GM12874 (cell line): Measurements from ENCODE around the gene ITGA2.

ENCODE experiments used
- TF ChIP-seq, protein P1 (sequence below): IDR thresholded peaks from 2 replicates; pipeline ENCODE4 v1.5.1; 2011; ENCODE audit warnings: low read depth, mild to moderate bottlenecking, control low read depth, low read length, moderate library complexity; ENCODE audit not compliant: insufficient read depth

The ITGA2 gene

DNA sequence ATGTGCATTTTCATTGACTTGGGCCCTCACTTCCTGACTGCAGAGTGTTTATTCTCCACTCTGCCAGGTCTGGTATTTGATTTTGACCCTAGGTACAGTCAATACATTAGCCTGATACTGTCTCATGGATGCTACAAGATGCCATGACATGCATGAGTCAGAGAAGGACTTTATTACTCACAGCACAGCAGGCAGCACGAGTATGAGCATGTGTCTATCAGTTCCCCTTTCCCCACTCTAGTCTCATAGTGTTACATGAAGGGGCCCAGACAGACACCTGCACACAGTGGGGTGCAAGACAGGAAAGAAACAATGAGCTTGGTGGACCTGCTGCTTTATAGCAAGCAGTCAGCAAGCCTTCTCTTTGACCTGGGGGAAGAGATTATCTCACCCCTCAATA is 19.6 kb downstream of the ITGA2 start:
- TF ChIP-seq, protein P1, sequence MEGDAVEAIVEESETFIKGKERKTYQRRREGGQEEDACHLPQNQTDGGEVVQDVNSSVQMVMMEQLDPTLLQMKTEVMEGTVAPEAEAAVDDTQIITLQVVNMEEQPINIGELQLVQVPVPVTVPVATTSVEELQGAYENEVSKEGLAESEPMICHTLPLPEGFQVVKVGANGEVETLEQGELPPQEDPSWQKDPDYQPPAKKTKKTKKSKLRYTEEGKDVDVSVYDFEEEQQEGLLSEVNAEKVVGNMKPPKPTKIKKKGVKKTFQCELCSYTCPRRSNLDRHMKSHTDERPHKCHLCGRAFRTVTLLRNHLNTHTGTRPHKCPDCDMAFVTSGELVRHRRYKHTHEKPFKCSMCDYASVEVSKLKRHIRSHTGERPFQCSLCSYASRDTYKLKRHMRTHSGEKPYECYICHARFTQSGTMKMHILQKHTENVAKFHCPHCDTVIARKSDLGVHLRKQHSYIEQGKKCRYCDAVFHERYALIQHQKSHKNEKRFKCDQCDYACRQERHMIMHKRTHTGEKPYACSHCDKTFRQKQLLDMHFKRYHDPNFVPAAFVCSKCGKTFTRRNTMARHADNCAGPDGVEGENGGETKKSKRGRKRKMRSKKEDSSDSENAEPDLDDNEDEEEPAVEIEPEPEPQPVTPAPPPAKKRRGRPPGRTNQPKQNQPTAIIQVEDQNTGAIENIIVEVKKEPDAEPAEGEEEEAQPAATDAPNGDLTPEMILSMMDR, result no peak

DNA sequence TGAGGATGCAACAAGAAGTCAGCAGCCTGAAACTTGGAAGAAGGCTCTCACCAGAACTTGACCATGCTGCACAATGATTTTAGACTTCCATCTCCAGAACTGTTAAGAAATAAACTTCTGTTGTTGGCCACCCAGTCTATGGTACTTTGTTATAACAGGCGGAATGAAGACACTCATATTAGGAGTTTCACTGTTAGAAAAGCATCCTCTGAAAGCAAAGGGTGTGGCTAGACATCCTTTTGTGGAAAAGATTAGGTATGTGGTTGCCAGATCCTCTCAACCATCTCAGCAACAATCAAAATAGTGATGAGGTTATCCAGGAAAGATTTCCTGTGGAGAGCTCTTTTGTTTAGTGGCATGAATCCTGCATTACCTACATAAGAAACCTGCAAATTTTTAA is 20.7 kb downstream of the ITGA2 start:
- TF ChIP-seq, protein P1, result no peak

DNA sequence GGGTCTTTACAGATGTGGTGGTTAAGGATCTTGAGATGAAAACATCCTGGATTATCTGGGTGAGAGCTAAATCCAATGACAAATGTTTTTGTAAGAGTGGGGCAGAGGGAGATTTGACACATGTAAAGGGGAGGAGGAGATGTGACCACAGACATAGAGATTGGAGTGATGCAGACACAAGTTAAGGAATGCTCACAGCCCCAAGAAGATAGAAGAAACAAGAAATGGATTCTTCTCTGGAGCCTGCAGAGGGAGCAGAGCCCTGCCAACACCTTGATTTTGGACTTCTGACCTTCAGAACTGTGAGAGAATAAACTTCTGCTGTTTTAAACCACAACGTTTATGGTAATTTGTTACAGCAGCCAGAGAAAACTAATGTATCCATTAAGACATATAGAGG is 21.7 kb downstream of the ITGA2 start:
- TF ChIP-seq, protein P1, result no peak

DNA sequence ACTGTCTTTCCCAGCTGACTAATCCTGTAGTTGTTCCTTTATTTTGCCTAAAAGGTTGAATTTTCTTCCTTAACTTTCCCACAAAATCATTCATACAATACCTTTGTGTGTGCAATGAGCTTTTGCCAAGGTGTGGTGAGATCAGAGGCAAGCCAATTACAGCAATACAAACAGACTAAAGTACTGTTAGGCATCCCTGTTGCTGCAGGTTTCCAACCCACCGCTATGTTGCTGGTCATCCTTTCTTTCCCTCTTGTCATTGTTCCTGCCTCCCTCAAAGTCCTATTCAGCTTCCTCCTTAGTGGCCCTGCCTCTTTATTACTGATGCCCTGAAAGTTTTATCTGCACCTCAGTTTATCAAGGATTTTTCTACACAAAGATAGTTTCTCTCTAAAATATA is 22.1 kb downstream of the ITGA2 start:
- TF ChIP-seq, protein P1, result no peak

DNA sequence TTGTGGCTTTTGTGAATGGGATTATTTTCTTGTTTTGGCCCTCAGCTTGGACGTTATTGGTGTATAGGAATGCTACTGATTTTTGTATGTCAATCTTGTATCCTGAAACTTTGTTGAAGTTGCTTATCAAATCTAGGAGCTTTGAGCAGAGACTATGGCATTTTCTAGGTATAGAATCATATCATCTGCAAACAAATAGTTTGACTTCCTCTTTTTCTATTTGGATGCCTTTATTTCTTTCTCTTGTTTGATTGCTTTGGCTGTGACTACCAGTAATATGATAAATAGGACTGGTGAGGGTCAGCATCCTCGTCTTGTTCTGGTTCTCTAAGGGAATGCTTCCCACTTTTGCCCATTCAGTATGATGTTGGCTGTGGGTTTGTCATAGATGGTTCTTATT is 24.7 kb downstream of the ITGA2 start:
- TF ChIP-seq, protein P1, result no peak

DNA sequence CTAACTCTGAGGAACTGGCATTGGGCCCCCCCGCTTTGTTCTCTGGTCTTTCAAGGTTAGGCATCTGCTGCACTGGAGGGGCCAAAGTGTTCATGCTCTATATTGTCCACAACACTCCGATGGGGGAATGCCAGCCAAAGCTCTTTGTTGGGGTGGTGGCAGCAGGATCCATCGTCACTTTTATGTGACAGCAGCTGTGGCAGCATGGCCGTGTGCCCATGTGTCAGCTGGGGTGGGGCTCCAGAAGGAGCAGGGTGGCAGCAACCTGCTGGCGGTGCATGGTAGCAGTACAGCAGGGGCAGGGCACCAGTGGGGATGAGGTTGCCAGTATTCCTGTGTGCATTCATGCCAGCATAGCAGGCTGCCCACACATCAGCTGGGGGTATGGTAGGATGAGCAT is 28.2 kb downstream of the ITGA2 start:
- TF ChIP-seq, protein P1, result no peak

DNA sequence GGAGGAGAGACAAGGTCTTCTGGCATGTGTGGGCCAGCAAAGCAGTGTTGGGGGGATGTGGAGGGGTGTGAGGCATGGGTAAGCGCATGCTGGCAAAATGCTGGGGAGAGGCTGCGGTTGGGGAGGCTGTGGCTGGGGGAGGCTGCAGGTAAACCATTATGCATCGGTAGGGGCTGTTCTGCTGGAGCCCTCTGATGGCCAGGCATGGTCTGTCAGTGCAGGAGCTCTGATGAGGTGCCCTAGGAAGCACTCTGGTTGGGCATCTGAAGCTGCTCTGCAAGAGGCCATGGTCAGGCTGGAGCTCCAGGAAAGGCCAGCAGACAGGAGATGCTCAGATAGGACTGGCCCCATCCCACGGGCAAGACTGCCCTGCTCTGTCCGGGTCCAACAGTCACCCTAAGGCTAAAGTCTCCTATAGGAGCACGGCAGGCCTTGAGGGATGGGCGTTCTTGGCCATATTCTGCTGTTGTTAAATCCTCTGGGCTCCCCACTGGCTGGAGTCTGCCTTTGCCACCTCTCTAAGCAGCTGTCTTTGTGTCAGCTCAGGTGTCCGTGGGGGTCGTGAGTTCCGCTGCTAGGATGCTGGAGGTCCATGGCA is 28.7 kb downstream of the ITGA2 start:
- TF ChIP-seq, protein P1, result no peak

DNA sequence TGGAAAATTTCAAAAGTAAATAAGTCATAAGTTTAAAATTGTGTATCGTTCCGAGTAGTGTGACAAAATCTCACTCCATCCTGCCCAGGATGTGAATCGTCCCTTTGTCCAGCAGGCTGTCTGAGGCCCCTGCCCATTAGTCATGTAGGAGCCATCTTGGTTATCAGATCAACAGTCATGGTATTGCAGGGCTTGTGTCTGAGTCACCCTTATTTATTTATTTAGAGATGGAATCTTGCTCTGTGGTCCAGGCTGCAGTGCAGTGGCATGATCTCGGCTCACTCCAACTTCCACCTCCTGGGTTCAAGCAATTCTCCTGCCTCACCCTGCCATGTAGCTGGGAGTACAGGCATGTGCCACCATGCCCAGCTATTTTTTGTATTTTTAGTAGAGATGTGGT is 30.2 kb downstream of the ITGA2 start:
- TF ChIP-seq, protein P1, result no peak
